ENCODE results near the gene ZDHHC11B. TPM values are rescaled to one million over a fixed set of nuclear protein-coding genes. Genes with fewer than 3 reads are reported as not detected.

Gene ZDHHC11B
- total RNA-seq, 4 donors from 2014 or later = 0.24 to 1.2 (median 0.71) TPM

- H3K27me3 ChIP-seq = no peaks in the 10 kb centered on the region
- peak overlapping the region; percentile 73 to 86 (median 82) for H3K27ac ChIP-seq
- intact Hi-C loops (cut with DNase I; ENCODE audit: low total_unique reads) = loop anchor here (1.0 kb wide), 1 partner anchor 233 kb away; no protein-coding TSS in a partner anchor
- in situ Hi-C loops (cut with MboI; ENCODE audit: low sequenced_read_pairs in 4 of 4) = no loop called here
- H3K4me1 ChIP-seq = peaks cover 36 to 47% of the 10 kb centered on the region in 2 donors
- DNase-seq = peak in 1 of 2 donors; percentile 9
- H3K36me3 ChIP-seq = no peaks in the 10 kb centered on the region
- H3K9me3 ChIP-seq = no peaks in the 10 kb centered on the region
- no peak for TF ChIP-seq CTCF (IDR thresholded peaks at IDR 0.05 in 4 of 5, conservative IDR thresholded peaks at IDR 0.05 in 1 of 5)
- no peak for TF ChIP-seq POLR2A (IDR thresholded peaks at IDR 0.05)
- ATAC-seq = no peak
- peak overlapping the region in 1 of 4 donors; percentile 9 for H3K4me3 ChIP-seq
Observed at GRCh38 chr5:673161-673830, 111.2 kb downstream of the ZDHHC11B start.

GRCh38 chr5:672329-673160 lies 112.0 kb downstream of the ZDHHC11B start:
- H3K4me3 ChIP-seq = peak overlapping the region in 3 of 4 donors; percentile 4 to 10 (median 9)
- in situ Hi-C loops (cut with MboI; ENCODE audit: low sequenced_read_pairs in 4 of 4) = no loop called here
- peaks cover 36 to 47% of the 10 kb centered on the region in 2 donors for H3K4me1 ChIP-seq

GRCh38 chr5:671459-672328 lies 112.8 kb downstream of the ZDHHC11B start:
- in situ Hi-C loops (cut with MboI; ENCODE audit: low sequenced_read_pairs in 4 of 4) = no loop called here
- peak overlapping the region in 3 of 4 donors; percentile 12 to 84 (median 15) for H3K27ac ChIP-seq
- TF ChIP-seq CTCF (IDR thresholded peaks at IDR 0.05 in 4 of 5, conservative IDR thresholded peaks at IDR 0.05 in 1 of 5) (peak; percentile 89 to 98 (median 95)), POLR2A (IDR thresholded peaks at IDR 0.05) (no peak)
- intact Hi-C loops (cut with DNase I; ENCODE audit: low total_unique reads) = loop anchor here (2.0 kb wide), 1 partner anchor 231 kb away; no protein-coding TSS in a partner anchor
- ATAC-seq (peak; percentile 74 to 75), DNase-seq (peak; percentile 43 to 66)
- no peaks in the 10 kb centered on the region for H3K9me3 ChIP-seq
- H3K4me1 ChIP-seq = peaks cover 36 to 47% of the 10 kb centered on the region in 2 donors
- H3K36me3 ChIP-seq = no peaks in the 10 kb centered on the region
- H3K4me3 ChIP-seq = peak overlapping the region in 2 of 4 donors; percentile 9 to 36
- H3K27me3 ChIP-seq = no peaks in the 10 kb centered on the region

More at GRCh38 chr5:672329-673160, 112.0 kb downstream of the ZDHHC11B start:
- intact Hi-C loops (cut with DNase I; ENCODE audit: low total_unique reads) = loop anchor here (1.0 kb wide), 1 partner anchor 234 kb away; no protein-coding TSS in a partner anchor
- no peak for TF ChIP-seq CTCF (IDR thresholded peaks at IDR 0.05 in 4 of 5, conservative IDR thresholded peaks at IDR 0.05 in 1 of 5)
- TF ChIP-seq POLR2A (IDR thresholded peaks at IDR 0.05) = no peak
- no peak for ATAC-seq
- DNase-seq = no peak
- Histone ChIP-seq H3K36me3 (no peaks in the 10 kb centered on the region), H3K9me3 (no peaks in the 10 kb centered on the region), H3K27me3 (no peaks in the 10 kb centered on the region), H3K27ac (peak overlapping the region in 3 of 4 donors; percentile 80 to 86 (median 84))

Measured in gastrocnemius medialis (tissue), 4 donors.